ENCODE data around the gene KAT2B.
A peak's percentile ranks its signal among the peaks of the same experiment; 100 is the strongest.
"Not testable (repeated sequence)": the region's sequence is repeated elsewhere in the genome, so short reads cannot be mapped to it uniquely, and the experiment has no call there.

The KAT2B gene

DNA sequence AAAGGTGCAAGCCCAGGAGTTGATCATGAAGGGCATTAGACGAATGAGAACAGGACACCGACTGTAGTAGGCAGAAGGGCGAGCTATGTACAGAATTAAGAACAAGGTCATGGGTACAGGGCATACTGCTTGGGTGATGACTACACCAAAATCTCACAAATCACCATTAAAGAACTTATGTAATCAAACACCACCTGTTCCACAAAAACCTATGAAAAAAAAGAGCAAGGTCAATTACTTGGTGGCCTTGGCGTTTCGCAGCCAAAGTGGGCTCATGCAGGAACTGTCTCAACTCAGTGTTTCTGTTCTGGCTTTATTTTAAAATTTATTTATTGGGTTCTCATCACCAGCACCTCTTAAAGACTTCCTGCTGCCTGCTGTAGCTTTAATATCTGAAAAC, 2.1 kb downstream of the KAT2B start:
- DNase-seq = no peak

DNA sequence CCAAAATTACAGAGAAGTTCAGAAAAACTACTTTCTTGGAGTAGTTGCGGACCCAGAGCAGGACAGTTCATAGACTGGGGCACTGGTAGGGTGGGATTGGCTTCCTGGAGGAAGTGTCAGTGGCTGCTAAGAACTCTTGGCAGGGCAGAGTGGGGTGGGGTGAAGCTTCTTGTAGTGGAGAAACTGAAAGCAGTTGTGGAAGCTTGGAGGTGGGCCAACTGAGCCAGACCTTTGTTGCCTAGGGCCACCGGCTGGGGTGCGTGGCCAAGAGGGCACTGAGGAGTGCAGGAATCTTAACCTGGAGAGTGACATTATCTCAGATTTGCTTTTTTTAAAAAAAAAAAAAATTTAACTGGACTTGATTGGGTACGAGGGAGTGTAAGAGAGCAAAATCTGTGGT, 3.1 kb downstream of the KAT2B start:
- DNase-seq = peak; percentile 9 to 64 (median 40)

DNA sequence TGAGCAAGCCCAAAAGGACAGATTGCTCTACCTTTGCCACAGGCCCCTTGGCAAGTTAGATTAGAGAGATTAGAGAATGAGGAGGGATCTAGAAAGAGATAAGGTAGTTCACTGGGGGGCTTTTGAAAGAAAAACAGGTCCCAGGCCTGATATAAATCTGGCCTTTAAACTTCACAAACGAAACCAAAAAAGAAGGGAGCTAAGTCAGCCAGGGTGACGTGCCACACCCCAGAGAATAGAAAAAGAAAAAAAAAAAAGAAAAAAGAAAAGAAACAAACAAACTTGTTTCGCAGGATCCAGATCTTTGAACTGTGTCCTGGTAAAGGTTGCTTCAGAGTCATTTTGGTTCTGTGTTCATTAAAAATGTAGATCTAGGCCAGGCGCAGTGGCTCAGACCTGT, 3.6 kb downstream of the KAT2B start:
- DNase-seq = peak in 1 of 6 experiments; percentile 44

DNA sequence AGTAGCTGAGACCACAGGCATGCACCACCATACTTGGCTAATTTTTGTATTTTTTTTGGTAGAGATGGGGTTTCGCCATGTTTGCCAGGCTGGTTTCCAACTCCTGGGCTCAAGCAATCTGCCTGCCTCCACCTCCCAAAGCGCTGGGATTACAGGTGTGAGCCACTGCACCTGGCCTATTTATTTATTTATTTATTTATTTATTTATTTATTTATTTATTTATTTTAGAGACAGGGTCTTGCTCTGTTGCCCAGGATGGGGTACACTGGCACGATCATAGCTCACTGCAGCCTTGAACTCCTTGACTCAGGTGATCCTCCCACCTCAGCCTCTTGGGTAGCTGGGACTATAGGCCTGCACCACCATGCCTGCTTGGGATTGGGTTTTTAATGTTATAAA, 4.9 kb downstream of the KAT2B start:
- not testable (repeated sequence) for DNase-seq

DNA sequence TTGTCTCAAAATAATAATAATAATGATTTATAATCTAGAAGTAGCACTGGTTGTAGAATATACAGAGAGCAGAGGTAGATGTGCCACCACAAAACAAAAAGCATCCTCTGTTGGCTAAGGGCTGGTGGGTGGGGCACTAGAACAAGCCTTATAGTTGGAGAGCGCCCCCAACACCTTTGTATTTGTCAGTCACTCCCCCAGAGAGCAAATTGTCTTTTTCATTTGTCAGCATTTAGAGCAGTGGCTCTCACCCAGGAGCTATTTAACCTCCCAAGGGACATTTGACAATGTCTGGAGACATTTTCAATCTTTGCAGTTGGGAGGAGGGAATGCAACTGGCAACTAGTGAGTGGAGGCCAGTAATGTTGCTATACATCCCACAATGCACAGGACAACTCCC, 6.3 kb downstream of the KAT2B start:
- no peak for DNase-seq

DNA sequence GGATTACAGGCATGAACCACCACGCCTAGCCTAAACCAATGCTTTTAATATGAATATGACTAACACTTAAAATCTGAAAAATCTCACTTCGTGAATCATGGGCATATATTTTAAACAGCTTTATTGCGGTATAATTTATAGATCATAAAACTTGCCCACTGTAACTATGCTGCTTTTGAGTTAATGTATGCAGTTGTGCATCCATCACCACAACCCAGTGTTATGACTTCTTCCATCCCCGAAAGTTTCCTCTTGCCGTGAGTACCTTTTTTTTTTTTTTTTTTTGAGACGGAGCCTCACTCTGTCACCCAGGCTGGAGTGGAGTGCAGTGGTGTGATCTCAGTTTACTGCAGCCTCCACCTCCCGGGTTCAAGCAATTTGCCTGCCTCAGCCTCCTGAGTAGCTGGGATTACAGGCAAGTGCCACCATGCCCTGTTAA, 7.1 kb downstream of the KAT2B start:
- DNase-seq = no peak

DNA sequence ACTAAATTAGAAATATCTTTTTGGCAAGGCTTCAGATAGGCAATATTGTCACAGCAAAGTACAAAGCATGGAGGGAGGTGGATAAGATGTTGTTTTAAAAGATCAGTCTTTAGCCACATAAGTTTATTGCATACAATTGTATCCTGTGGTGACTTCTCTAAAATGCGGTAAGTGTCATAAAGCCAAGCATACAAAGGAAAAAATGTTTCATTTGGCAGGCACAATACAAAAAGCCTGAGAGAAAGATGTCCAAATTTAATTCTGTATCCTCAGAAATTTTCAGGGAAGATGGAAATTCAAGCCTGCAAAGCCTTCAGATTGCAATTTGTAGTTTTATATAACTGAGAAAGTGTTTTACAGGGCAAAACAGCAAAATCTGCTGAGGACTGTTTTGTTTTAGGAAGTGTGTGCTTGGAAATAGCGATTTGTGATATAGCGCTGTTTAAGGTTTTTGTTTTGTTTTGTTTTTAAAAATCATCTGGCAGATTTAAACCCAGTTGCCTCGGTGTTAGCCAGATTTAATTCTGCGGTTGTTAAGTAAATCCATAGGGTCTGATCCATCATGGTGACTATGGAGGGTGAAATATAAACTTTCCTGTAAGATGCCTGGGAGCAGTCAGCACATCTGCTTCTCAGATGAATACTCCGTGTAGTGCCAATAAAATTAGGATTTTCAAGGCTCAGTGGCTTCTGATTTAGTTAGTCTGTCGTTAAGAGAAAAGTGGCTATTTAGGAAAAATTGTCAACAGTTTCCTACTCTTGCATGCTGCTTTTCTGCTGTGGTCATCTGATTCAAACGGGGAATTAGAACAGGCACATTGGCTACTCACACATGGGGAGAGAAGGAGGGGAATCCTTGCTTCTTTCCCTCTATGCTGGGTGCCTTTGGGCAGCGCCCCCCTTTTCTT, 8.0 kb downstream of the KAT2B start:
- DNase-seq = no peak

DNA sequence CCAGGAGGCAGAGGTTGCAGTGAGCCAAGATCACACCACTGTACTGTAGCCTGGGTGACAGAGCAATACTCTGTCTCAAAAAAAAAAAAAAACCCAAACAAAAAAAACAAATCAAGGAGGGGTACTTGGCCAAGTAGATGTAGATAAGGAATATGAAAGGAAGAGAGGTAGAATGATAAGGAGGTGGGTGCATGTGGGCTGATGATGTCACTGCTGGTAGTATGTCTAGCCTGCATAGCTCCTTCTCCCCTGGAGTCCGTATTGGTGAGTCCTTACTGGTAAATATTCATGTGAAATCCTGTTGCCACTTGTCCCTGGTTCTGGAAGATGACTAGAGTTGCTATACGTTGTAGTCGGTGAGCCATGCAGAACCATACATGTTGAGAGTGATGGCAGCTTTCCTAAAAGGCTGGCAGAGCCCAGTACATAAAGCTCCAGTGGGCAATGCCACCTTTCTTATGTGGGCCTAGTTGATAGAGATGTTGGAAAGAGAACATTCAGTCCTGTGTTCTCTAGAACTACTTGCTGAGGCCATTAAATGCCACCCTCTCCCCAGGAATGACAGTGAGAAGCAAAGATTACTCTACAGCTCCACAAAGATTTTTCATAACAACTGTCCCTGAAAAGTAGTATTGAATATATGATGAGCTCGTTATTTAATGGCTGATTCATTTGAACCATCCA, 11.0 kb downstream of the KAT2B start:
- no peak for DNase-seq

DNA sequence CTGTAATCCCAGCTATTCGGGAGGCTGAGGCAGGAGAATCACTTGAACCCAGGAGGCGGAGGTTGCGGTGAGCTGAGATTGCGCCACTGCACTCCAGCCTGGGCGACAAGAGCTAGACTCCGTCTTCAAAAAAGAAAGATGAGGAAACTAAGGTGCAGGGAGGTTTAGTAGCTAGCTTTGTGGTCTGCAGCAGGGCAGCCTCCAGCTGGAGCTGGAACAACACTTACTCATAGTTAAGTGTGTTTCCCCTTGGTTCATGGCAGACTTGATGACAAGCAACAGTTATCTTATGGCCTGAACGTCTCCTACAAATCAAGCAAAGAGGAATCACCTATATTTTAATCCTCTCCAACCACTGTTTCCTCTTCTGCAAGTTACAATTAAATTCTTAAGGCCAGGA, 12.6 kb downstream of the KAT2B start:
- no peak for DNase-seq

DNA sequence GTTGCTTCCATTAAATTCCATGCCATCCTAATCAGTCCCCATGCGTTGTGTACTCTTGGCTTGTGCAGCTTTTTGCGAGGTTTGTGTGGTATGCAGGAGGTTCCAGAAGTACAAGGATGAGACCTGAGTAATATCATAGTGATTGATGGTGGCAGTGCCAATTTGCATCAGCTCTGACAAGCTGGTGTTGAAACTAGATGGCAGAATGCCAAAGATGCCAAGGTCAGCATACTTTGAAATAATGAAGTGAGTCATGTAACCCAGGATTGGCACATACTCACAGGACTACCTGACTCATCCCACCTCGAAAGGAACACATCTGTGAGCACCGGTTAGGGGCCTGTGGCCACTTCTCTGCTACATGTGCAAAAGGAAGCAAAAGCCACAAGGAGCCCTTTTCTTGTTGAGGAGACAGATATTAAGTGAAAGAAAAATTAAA, 14.3 kb downstream of the KAT2B start:
- DNase-seq = no peak

DNA sequence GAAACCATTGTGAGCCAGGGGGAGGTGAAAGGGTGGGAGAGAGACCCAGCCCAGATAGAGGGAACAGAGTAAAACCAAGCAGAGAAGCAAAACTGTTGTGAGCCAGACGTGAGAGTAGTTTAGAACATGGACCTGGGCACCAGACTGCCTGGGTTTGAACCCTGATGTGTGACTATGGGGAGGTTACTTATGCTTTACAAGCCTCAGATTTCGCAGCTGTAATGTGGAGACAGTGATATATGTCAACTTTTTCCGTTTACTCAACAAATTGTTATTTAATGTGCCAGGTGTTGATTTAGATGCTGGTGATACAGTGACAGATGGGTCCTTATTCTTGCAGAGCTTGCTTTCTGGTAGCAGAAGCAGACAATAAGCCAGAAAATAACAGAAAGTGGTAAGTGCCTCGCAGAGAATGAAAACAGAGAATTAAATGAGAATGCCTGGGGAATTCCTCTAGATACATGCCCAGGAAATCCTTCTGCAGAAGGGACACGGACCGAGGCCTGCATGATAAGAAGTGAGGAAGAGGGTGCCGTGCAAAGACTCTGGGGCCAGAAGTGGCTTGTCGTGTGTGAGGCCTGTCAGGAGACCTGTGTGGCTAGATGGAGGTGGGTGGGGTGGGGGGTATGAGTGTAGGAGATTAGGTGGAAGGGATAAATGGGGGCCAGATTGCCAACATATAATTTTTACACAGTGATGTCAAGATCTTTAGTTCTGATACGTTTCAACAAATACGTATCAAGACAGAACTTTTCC, 15.0 kb downstream of the KAT2B start:
- DNase-seq = no peak

DNA sequence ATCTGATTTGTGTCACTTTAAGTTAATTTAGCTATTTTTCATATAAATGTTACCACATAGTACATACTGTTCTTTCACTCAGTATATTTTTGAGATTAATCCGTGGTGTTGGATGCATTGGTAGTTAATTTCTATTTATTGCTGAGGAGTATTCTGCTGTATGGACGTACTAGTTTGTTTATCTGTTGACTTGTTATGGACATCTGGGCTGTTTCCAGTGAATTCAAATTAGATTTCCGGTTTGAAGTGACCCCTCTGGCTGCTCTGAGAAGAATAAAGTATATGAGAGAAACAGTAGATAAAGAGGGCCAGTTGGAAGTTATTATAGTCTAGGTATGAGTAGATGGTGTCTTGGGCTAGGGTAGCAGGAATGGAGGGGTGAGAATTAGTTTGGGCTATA, 15.6 kb downstream of the KAT2B start:
- no peak for DNase-seq

DNA sequence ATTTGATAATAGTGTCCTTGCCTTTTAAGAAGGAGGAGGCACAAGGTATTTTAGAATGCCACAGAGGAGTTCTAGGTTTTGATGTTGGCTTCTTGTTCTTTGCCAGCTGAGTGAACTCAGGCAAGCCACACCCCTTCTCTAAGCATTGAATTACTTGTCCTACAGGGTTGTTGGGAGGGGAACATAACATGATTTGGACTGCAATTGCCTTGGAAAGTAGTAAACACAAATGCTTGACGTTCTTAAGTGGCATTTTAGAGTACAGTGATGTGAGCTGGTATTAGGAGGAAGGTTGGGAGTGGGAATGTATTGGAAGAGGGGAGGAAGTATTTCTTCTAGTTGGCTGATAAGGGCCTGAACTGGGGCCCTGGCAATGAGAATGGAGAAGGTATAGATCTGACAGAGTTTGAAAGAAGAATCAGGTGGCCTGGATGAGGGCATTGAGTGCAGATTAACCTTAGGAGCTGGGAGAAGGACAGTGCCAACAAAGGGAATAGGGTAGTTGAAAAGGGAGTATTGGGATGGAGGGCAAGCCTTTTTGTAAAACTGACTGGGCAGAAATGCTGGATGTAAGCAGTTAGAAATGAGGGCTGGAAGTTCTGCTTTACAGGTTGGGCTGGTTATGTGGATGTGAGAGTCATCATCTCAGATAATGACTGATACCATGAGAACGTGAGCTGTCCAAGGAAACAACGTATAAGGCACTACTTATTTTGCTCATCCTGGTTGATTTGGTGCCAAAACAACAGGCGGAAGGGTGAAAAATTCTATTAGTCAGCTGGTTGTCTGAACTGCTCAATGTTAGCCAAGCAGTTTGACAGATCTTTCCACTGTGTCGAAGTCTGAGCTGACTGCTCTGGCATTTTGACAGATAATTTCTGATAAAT, 16.7 kb downstream of the KAT2B start:
- no peak for DNase-seq

DNA sequence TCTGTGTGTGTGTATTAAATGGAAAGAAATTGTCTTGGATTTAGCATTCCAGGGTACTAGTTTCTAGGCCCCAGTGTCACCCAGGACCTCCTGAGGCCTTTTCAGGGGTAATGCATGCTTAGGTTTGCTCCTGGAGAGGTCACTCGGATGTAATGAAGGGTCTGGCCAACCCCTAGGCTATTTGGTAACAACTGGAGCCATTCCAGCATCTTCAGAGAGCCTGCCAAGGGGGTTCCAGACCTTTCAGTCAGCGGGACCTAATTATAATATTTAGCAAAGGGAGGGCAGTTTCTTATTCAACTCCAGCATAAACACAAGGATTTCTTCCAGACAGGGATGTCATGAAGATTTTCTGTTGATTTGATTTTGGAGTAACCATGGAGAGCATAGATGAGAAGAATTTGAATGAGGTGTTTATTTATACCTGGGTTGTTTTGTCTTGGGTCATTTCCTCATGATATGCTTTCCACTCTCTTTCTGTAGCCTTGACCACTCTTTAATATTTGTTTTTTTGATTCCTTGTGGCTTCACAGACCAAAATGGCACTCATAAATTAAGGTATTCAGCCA, 17.4 kb downstream of the KAT2B start:
- DNase-seq = no peak

DNA sequence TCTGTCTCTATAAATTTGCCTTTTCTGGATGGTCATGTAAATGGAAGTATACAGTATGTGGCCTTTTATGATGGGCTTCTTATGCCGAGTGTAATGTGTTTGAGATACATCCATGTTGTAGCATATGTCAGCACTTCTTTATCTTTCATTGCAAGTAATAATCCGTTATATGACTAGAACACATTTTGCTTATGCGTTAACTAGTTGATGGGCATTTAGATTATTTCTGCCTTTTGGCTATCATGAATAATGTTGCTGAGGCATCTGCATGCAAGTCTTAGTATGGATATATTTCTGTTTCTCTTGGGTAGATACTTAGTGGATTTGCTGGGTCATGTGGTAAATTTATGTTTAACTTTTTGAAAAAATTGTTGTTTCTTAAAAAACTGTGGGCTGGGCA, 19.7 kb downstream of the KAT2B start:
- no peak for DNase-seq

DNA sequence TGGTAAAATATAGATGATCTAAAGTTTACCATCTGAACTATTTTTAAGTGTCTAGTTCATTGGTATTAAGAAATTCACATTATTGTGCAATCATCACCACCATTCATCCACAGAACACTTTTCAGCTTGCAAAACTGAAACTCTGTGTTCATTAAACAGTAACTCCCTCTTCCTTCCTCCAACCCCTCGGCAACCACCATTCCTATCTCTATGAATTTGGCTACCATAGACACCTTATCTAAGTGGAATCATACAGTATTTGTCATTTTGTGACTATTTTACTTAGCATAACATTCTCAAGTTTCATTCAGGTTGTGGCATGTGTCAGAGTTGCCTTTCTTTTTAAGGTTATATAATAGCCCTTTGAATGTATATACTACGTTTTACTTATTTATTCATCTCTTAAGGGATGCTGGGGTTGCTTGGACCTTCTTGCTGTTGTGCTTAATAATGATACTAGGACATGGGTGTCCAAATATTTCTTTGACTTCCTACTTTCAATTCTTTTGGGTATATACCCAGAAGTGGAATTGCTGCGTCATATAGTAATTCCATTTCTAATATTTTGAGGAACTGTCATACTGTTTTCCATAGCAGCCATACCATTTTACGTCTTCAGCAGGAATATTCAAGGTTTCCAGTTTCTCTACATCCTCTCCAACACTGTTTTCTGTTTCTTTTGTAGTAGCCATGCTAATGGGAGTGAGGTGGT, 20.9 kb downstream of the KAT2B start:
- no peak for DNase-seq

DNA sequence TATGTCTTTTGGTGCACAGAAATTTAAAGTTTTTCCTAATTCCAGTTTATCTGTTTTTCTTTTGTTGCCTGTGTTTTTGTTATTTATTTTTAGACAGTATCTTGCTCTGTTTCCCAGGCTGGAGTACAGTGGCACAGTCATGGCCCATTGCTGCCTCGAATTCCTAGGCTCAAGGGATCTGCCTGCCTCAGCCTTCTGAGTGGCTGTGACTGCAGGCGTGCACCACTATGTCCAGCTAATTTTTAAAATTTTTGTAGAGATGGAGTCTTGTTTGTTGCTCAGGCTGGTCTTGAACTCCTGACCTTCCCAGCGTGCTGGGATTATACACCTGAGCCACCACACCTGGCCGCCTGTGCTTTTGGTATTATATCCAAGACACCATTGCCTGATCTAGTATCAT, 22.8 kb downstream of the KAT2B start:
- no peak for DNase-seq

DNA sequence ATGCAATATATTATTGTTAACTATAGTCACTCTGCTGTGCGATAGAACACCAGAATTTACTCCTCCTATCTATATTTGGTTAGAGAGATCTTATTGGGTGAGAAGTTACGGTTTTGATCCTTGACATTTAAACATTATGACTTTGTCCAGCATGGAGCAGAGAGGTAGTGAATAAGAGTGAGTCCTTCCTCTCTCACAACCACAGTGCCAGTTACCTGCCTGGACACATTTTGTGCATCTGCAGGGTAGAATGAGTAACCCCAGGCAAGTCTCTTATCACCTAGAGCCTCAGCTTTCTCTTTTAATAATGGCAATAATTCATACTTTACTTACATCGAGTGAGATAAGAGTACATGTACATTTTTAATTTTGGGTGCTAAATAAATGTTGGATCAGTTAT, 24.1 kb downstream of the KAT2B start:
- DNase-seq = no peak

DNA sequence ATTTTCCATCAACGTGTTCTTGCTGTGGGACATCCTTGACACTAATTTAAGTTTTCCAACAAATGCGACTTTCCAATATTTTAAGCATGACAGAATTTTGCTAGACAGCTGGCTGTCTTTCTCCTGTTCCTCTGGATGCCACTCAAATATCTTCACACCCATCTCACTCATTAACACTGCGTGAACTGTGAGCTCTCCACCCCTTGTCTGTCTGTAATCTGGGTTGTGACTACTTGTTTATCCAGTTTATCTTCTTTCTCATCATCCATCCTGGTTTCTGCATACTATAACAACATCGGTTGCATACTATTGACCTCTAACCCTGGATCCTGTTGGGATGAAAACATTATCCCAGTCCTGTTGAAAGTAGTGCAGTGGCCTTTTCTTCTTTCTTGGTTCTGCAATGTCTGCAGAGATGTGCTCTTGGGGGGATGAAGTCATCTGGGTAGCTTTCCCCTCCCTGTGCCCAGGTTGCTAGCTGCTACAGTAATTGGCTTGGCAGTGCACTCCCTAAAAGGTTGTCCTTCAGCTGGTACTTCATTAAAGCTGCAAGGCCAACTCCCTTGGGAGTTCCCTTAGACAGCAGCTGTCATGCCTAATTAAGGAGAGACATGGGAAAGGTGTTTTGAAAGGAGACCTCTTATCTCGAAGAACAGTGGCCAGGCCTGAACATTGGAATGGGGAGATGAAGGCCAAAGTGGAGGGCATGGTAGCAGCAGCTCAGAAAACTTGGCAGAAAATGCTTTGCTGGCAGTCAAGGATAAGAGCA, 24.7 kb downstream of the KAT2B start:
- no peak for DNase-seq

DNA sequence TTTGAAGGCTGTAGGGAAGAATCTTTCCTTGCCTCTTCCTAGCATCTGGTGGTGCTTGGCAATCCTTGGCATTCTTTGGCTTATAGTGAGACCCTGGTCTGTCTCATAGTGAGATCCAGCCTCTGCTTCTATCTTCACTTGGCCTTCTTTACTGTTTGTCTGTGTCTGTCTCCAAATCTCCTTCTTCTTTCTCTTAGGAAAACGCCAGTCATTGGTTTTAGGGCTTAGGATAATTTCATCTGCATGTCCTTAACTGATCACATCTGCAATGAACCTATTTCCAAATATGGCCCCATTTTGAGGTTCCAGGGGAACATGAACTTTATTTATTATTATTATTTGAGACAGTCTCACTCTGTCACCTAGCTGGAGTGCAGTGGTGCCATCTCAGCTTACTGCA, 25.8 kb downstream of the KAT2B start:
- DNase-seq = no peak

All from stimulated activated naive CD4-positive, alpha-beta T cell (primary cell).